NCI-H2029 (cell line): ENCODE results near the gene RAB17.

Experiments used
- DNase-seq: peaks from one replicate; lab custom pipeline; 2025; lab: John Stamatoyannopoulos, UW

RAB17 gene, protein sequence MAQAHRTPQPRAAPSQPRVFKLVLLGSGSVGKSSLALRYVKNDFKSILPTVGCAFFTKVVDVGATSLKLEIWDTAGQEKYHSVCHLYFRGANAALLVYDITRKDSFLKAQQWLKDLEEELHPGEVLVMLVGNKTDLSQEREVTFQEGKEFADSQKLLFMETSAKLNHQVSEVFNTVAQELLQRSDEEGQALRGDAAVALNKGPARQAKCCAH

DNA sequence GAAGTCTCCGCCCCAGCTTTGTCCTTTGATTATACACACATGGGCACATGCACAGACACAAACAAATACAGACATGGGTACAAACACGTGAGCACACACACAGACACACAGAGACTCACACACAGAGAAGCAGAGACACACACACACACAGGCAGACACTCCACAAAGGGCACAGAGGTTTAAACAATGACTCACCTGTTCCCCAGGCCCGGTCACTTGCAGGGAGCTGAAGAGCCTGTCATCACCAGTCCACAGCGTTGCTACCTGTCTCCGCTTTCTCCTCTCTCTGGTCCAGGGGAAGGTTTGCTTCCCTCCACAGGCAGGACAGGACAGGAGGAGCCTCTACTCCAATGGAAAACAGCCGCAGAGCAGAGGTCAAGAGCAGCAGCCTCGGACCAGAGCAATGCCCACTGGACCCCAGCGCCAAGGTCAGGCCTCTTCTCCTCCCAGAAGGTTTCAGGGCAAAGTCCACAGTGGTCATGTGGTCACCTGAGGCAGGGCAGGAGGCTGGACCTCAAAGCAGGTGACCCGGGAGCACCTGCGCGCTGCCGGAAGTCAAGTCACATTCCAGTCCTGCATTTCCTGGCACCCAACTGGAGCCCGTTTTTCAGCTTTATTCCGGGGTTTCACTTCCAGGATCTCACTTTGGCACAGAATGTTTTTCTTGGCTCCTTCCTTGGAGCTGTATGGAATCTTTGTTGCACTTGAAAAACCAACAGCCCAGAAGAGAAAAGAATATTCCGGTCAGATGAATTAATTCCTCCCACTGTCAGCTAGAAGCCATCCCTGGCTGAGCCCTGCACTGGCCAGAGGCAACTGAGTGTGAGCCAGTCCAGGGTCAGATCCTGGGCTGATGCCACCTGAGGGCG is at the start of gene RAB17:
RAB17 (minus strand) TSS at position 463 of the 869 bp plus-strand sequence. CDS start 4,580 bp downstream, outside the sequence.
- peak; percentile 65 for DNase-seq

DNA sequence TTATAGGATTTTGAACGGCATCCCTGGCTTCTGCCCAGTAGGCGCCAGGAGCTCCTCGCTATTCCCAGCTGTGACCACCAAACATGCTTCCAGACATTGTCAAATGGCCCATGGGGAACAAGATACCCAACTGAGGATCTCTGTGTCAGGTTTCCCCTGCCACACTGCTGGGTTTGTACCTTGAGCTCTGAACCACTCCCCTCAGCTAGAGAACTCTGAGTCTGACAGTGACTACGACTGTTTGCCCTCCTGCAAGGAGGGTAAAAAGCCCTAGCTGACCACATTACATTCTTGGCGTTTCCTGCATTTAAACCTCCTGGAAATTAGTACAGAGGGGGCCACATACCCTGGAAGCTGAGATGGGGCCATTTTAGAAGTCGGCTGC is 49.3 kb upstream of the RAB17 start:
- DNase-seq: no peak

DNA sequence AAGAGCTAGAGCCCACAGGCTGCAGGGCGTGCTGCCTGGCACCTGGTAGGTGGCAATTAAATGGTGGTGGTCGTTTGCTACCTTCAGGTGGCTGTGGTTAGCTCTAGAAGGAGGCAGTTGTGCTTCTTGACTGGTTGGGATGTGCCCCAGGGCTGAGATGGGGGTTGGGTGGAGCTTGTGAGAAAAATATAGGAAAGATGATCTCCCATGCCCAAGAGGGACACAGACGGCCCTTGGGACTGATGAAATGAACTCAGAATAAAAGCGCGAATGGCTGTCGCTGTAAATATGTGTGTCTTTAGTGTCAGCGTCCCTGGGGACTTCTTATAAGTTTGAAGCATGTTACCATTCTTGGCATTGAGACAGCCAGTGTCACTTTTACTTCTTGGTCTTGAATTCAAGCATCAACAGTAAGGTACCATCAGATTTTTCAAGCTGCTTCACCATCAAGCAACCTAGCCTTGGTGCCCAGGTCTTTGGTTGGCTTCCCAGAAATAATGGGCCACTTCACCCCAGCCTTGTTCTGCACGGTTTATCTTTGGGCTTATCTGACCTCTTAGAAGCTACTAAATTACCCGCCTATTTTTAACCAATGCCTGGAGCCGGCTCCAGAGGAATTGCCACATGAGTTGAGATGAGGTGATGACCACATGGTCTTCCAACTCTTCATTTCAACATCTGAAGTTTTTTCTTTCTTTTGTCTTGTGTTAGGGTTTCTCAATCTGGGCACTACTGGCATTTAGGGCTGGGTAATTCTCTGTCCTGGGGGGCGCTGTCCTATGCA is 48.7 kb upstream of the RAB17 start:
- DNase-seq: no peak

DNA sequence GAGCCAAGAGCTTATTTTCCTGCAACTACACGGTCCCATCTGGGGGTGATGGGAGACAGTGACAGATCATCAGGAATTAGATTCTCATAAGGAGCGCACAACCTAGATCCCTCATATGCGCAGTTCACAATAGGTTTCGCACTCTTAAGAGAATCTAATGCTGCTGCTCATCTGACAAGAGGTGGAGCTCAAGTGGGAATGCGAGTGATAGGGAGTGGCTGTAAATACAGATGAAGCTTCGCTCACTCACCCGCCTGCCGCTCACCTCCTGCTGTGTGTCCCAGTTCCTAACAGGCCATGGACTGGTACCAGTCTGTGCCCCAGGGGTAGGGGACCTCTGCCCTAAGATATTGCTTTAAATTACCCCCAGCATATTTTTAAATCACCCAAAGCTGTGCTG is 47.6 kb upstream of the RAB17 start:
- no peak for DNase-seq

DNA sequence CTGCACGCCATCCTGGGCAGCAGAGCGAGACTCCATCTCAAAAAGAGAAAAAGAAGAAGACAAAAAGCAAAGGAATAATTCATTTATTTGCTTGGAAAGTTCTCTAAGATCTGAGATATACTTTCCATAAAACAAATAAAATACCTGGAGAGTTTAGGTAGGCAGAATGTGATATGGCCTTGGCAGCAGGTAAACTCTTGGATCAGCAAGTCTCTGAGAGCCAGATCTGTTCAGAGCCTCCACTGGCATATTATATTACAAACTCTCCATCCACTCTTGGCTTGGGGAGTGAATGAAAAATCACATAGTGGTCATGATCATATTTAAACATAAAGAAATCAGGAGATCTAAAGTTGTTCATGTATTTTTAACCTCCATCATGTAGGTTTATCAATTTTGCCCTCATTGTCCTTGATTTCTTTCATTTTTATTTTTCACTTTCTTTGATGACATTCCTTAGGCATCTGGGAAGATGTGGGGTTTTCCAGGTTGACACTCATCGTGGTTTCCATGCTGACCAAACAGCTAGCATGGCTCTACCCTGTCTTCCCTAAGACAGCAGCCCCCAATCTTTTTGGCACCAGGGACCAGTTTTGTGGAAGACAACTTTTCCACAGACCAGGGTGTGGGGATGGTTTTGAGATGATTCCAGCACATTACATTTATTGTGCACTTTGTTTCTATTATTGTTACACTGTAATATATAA is 47.0 kb upstream of the RAB17 start:
- no peak for DNase-seq

DNA sequence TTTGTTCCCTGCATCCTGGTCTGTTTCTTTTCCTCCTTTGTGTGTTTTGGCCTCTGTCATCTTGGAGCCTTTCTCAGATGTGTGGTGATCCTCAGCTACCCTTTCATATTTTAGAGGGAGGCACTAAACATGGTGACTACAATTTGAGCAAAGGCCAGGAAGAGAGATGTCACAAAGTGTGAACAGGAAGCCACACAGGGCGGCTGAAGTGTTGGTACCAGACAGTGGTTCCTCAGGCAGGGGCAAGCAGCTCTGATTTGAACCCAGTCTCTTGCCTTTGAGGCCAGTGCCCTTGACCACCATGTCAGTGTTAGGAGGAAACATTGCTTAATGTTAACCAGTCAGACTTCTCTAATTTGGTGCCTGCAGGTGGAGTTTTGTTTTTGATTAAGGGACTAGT is 46.0 kb upstream of the RAB17 start:
- no peak for DNase-seq

DNA sequence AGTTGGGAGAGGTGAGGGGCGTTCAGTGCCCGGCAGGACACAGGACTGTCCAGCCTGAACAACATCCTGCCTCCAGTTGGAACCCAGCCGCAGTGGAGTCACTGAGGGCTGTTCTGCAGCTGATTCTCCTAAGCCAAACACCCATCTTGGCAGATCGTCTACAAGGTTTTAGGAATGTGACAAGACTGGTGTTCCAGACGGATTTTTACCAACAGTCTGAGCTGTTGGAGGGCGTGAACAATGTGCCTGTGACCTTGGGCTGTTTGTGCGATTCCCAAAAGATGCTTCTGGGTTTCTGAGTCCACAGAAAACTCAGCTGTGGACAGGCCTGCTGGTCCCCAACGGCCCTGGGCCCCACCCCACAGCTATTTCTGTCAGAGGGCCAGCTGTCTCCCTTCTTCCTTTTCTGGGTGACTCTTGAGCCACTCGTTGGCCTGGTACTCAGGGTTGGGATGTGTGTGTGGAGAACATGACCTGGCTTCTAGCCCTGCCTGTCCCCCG is 42.6 kb upstream of the RAB17 start:
- no peak for DNase-seq

DNA sequence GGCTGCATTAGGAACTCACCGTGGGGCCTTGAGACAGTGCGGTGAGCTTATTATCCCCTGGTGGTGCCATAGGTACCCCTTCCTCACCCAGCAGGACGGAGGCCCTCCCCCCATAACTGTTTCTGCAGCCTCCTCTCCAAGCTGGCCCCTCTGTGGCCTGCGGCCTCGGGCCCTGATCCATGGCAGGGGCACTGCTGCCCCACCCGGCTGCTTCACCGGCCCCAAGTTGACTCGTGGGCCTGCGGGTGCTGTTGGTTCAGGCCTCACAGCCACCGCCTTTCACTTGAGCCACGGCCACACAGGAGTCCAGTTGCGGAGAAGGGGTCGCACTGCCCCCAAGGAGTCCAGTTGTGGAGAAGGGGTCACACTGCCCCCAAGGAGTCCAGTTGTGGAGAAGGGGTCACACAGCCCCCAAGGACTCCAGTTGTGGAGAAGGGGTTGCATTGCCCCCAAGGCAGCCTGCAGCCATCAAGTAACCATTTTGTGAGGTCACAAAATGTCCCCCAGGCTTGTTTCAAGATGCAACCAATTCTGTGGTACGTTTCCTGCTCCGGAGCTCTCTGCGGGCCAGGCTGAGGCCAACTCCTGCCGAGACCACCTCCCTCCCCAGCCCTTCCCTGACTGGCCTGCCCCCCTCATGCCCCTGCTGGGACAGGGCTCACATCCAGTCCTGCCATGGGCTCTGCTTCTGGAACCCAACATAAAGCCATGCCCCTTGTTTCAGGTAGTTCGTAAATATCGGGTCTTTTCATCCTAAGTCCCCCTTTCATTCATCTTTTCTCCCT is 41.5 kb upstream of the RAB17 start:
- no peak for DNase-seq

DNA sequence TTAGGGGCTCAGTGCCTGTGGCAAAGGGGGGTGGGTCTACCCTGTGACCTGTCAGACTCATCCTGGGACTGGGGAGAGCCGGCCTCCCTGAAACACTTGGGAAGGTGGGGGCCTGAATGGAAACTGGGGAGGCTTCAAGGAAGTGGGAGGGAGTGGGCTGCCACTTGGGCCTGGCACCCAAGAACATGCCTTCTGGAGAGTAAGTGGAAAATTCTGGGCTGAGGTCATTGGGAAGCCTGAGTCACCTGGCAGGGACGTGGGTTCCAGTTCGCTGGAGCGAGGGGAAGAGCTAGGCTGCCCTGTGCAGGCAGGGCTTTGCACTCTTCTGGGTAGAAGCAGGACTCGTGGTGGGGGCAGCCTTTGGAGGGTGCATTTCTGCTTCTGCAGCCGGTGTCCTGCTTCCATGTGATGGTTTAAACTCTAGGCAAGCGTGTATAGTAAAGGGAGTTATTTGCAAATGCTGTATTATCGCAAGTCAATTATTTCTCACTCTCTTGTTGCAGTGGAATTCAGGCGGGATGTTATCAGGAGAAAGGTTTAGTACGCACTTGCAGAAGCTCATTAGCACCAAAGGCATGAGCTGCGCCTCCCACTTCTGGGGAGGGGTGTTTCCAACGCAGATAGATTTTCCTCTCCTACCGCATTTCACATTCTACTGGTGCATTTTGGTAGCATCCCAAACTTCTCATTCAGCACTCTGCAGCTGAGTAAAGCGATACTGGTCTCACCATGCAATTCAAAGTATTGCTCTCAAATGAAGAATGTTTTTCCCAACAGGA is 40.7 kb upstream of the RAB17 start:
- DNase-seq: no peak

DNA sequence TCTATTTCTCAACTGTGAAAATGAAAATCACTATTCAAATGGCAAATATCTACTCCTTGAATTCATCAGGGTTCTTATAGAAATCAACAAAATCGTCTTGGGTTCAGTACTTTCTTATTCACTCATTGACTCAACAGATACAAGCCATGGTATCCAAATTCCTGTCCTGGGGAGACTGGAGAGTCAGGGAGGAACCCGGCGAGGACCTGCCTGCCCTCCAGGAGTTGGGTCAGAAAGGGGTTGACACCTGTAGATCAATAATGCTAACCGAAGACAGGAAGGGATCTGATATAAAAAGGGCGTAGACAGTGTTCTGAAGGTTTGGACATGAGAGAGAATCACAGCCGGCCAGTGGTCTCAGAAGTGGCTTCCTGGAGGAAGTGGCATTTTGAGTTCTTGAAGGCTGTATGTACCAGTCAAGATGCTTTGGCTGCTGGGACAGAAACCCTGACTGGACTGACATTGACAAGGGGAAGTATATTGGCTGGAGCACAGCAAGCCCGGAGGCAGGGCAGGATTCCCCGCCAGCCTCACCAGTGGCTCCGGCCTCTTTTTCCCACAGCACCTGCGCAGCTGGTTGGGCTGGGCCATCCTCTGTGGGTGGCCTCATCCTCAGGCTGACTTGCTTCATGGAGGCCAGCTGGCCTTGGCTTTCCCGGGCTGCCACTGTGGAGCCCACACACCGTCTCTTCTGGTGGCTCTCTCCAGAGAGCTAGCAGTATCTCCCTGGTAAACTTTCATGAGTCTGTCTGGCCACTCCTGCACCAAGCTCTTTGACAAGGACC is 39.9 kb upstream of the RAB17 start:
- DNase-seq: no peak

DNA sequence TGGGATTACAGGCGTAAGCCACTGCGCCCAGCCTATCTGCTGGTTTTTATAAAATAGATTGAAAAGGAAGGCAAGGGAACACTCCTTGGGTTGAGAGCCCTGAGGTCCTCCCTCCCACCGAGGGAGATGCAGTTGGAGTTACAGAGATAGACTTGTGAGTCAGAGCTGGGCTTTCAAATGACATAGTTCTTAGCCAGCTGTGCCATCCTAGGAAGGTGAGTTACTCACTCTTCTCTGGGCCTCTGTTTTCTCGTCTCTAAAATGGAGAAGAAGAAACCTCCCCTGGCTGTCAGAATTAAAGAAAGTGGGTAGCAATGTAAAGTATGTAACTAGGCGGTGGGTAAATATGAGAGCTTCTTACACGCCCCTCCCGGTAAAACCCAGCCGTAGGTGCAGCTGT is 39.2 kb upstream of the RAB17 start:
- no peak for DNase-seq

DNA sequence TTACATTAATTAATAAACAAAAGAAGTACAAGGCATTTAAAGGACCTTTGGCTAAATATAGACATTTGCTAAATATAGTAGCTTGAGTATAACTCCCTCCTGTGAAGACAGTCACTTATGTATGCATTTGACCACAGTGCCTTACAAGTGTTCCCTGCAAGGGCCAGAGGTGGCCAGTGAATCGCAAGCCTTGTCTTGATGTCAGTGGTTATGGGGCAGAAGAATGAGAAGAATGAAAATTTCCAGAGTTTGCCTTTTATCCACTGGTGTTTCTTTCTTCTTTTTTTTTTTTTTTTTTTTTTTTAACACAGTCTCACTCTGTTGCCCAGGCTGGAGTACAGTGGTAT is 38.6 kb upstream of the RAB17 start:
- DNase-seq: no peak

DNA sequence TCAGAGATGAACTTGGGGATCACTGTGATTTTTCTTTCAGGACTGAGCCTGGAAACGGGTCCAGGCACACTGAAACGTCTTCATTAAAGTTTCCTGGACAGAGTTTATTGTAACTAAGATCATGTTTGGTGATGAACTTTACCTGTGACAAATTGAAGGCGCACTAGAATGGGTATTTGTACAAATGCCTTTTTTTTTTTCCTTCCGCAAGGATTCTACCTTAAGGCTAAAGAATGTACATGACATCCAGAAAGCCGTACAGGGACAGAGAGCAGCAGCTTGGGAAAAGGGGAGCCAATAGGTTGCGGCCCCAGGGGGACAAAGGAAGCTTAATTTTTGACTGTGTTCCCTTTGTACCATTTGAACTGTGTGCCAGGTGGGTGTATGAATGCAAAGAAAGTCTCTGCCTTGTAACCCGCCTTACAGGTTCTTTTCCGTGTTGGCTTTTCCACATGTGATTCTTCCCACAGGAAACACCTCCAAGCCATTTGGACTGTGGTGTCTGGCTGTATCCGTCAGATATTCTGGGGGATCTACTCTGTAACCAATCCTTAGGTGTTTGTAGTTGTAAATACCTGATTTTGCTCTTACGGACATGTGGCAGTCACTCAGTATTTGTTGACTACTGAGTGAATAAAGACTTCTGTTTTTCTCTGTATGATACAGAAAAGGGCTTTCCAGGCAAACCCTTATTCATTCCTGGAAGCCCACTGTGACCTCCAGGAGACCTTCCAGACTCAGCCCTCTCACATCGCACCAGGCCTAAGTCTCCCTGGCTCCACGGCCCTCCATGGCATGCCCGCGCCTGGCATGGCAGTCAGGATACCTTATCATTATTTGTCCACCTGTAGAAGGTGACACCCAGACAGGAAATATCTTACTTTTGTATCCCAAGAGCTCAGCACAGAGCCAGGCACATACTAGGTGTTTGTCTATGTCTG is 38.0 kb upstream of the RAB17 start:
- DNase-seq: no peak

DNA sequence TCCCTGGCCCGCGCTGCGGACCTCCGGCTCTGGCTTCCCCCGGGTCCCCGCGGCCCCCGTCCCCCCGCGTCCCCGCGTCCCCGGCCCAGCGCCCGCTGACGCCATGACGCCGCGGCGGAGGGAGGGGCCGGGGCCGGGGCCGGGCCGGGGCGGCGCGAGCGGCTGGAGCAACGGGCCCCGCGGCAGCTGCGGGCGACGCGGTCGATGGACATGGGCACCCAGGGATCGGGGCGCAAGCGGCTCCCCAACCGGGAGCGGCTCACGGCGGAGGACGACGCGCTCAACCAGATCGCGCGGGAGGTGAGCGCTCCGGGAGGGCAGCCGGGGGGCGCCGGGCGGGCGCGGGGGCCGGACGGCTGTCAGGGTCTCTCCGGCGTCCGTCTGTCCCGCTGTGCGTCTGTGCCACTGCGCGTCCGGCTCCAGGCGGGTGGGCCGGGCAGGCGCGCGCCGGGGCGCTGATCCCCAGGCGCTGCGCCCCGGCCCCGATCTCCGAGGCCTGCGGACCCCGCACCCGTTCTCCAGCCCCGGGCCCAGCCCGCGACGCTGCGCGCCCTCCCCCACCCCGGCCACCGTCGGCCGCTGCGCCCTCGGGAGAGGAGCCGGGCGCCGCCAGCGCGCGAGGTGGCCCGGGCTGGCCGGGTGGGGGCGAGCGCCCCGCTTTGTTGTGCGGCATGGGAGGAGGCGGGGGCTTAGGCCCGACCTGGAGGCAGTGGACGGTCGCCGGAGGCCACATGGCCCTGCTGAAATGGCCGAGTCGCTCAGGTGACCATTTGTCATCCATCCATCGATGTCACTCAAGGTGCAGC is 37.1 kb upstream of the RAB17 start, which contains the start of gene LRRFIP1:
LRRFIP1 (plus strand) TSS at position 147 of the 806 bp plus-strand sequence; CDS start at position 205, 58 bp downstream.
- no peak for DNase-seq

DNA sequence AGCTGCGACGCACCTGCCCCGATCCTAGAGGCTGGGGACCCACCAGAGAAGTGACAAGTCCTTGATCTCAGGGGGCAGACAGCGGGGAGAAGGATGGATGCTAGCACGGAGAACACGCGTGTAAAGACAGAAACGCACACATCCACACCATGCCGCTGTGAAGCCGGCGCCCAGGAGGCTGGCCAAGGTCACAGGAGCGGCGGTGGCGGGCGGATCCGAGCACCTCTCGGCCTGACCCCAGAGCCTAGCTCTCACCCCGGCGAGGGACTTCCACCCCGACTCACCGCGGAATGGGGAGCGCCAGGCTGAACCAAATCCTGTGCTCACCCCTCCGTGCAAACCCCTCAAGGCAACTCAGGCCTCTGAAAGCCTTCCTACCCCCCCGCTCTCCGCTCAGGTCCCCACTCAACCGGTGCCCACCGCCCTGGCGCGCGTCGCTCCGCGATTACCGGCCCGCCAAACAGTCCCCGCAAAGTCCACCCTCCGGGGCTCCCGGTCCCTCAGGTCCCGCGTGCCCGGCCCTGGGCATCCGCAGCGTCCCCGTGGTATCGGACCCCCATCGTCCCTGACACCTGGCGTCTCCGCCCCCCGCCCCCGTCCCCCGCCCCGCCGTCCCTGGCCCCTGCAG is 36.4 kb upstream of the RAB17 start:
- no peak for DNase-seq

DNA sequence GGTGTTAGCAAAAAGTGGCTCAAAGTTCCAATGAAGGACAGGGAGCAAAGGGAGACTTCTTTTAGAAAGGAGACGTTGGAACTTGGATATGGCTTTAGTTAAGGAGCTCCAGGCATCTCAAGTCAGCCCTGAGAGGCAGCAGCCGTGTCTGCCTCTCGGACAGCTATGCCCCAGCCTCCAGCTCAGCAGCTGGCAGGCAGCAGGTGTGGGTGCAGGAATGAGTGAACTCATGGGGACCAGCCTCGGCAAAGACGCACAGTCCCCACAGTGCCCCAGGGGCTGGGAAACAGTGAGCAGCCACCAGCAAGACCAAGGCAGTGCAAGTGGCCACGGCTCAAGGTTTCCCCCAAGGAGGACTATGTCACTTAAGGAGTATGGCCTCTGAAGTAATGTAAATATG is 35.2 kb upstream of the RAB17 start:
- no peak for DNase-seq

DNA sequence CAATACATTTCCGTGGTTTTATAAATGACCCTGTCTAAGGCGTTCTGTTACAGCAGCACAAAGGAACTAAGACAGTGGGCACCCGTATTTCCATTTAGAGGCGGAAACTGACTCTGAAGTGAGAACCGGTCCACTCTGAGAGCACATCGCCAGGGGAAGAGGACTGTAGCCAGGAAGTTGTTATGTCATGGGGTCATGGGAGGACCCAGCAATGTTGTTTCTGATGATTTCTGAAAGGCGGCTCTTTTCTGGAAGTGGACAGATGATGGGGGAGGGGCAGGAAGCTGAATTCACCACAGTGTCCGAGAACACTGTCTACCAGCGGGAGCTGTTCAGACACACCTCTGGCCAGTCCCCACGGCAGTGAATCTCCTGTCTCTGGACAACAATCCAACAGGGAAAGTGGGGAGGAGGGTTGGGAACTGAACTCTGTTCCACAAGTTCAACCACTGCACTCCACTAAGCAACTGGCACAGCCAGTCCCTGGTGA is 34.7 kb upstream of the RAB17 start:
- no peak for DNase-seq
